Mucosa of rectum (tissue), 2 donors: Measurements from ENCODE around the gene NIN.

ENCODE experiments used
- H3K27ac ChIP-seq, 2 donors: one replicate each; pipeline ENCODE4 v1.7.0; 2013; ENCODE audit warnings: inconsistent platforms in 2 of 2, low read depth in 2 of 2, low read length in 2 of 2
- H3K27me3 ChIP-seq, 2 donors: one replicate each; pipeline ENCODE4 v1.7.0; 2013; ENCODE audit warnings: low read length in 2 of 2; ENCODE audit not compliant: control insufficient read depth in 2 of 2, insufficient read depth in 2 of 2
- H3K36me3 ChIP-seq, 2 donors: one replicate each; pipeline ENCODE4 v1.7.0; 2013; ENCODE audit warnings: low read length in 2 of 2; ENCODE audit not compliant: control insufficient read depth in 2 of 2, insufficient read depth in 2 of 2
- H3K4me1 ChIP-seq, 2 donors: one replicate each; pipeline ENCODE4 v1.7.0; 2013; ENCODE audit warnings: low read length in 2 of 2, mild to moderate bottlenecking in 1 of 2; ENCODE audit not compliant: control insufficient read depth in 2 of 2, insufficient read depth in 2 of 2
- H3K4me3 ChIP-seq, 2 donors: one replicate each; pipeline ENCODE4 v1.7.0; 2013; ENCODE audit warnings: low read length in 2 of 2
- H3K9ac ChIP-seq, 2 donors: one replicate each; pipeline ENCODE4 v1.7.0; 2013; ENCODE audit warnings: low read length in 2 of 2, low read depth in 1 of 2, mild to moderate bottlenecking in 1 of 2
- H3K9me3 ChIP-seq, 2 donors: one replicate each; pipeline ENCODE4 v1.7.0; 2013; ENCODE audit warnings: low read length in 2 of 2; ENCODE audit not compliant: control insufficient read depth in 2 of 2
- donor health status: healthy.
- donor health status: Normal muscosa, but diverticular disease.

The NIN gene

GRCh38 chr14:50766338-50766886, 64.5 kb downstream of the NIN start:
- Histone ChIP-seq H3K27me3 (no peaks in the 10 kb centered on the region), H3K36me3 (peaks cover 54 to 69% of the 10 kb centered on the region in 2 donors), H3K9me3 (no peaks in the 10 kb centered on the region), H3K27ac (no peak overlapping the region), H3K9ac (no peak overlapping the region), H3K4me3 (no peak overlapping the region), H3K4me1 (no peaks in the 10 kb centered on the region)

GRCh38 chr14:50763382-50764007, 67.5 kb downstream of the NIN start:
- Histone ChIP-seq H3K36me3 (peaks cover 42 to 66% of the 10 kb centered on the region in 2 donors), H3K4me1 (no peaks in the 10 kb centered on the region)

GRCh38 chr14:50762931-50763300, 68.0 kb downstream of the NIN start:
- no peak overlapping the region for H3K4me3 ChIP-seq
- H3K36me3 ChIP-seq: peaks cover 45 to 68% of the 10 kb centered on the region in 2 donors
- H3K27ac ChIP-seq: peak overlapping the region in 1 of 2 donors; percentile 21
- H3K9me3 ChIP-seq: no peaks in the 10 kb centered on the region
- H3K4me1 ChIP-seq: no peaks in the 10 kb centered on the region
- no peaks in the 10 kb centered on the region for H3K27me3 ChIP-seq
- no peak overlapping the region for H3K9ac ChIP-seq

More at GRCh38 chr14:50763382-50764007, 67.5 kb downstream of the NIN start:
- Histone ChIP-seq H3K9me3 (no peaks in the 10 kb centered on the region), H3K27ac (peak overlapping the region in 1 of 2 donors; percentile 21), H3K9ac (no peak overlapping the region), H3K27me3 (no peaks in the 10 kb centered on the region), H3K4me3 (no peak overlapping the region)

GRCh38 chr14:50762001-50762930, 68.7 kb downstream of the NIN start:
- no peaks in the 10 kb centered on the region for H3K27me3 ChIP-seq
- no peak overlapping the region for H3K9ac ChIP-seq
- H3K9me3 ChIP-seq: no peaks in the 10 kb centered on the region
- no peak overlapping the region for H3K27ac ChIP-seq
- no peak overlapping the region for H3K4me3 ChIP-seq
- H3K36me3 ChIP-seq: peaks cover 49 to 74% of the 10 kb centered on the region in 2 donors
- H3K4me1 ChIP-seq: no peaks in the 10 kb centered on the region

- H3K9me3 ChIP-seq: no peaks in the 10 kb centered on the region
- H3K27ac ChIP-seq: no peak overlapping the region
- H3K27me3 ChIP-seq: no peaks in the 10 kb centered on the region
- no peak overlapping the region for H3K9ac ChIP-seq
- no peaks in the 10 kb centered on the region for H3K4me1 ChIP-seq
- no peak overlapping the region for H3K4me3 ChIP-seq
- peaks cover 47 to 72% of the 10 kb centered on the region in 2 donors for H3K36me3 ChIP-seq
These were observed 71.0 kb downstream of the NIN start for GRCh38 chr14:50759800-50760543.

- no peak overlapping the region for H3K4me3 ChIP-seq
- no peak overlapping the region for H3K27ac ChIP-seq
- H3K9ac ChIP-seq: no peak overlapping the region
- no peaks in the 10 kb centered on the region for H3K4me1 ChIP-seq
- no peaks in the 10 kb centered on the region for H3K9me3 ChIP-seq
- no peaks in the 10 kb centered on the region for H3K27me3 ChIP-seq
- H3K36me3 ChIP-seq: peaks cover 49 to 71% of the 10 kb centered on the region in 2 donors
These were observed 72.0 kb downstream of the NIN start for GRCh38 chr14:50758945-50759344.

GRCh38 chr14:50758305-50758704, 72.7 kb downstream of the NIN start:
- no peak overlapping the region for H3K4me3 ChIP-seq
- no peak overlapping the region for H3K9ac ChIP-seq
- H3K36me3 ChIP-seq: peaks cover 49 to 66% of the 10 kb centered on the region in 2 donors

GRCh38 chr14:50757702-50758101, 73.3 kb downstream of the NIN start:
- peaks cover 44 to 61% of the 10 kb centered on the region in 2 donors for H3K36me3 ChIP-seq
- H3K27ac ChIP-seq: no peak overlapping the region

More at GRCh38 chr14:50758305-50758704, 72.7 kb downstream of the NIN start:
- H3K9me3 ChIP-seq: no peaks in the 10 kb centered on the region
- H3K27me3 ChIP-seq: no peaks in the 10 kb centered on the region
- H3K27ac ChIP-seq: no peak overlapping the region
- no peaks in the 10 kb centered on the region for H3K4me1 ChIP-seq

GRCh38 chr14:50756300-50756699, 74.7 kb downstream of the NIN start:
- no peaks in the 10 kb centered on the region for H3K4me1 ChIP-seq
- H3K9me3 ChIP-seq: no peaks in the 10 kb centered on the region
- H3K9ac ChIP-seq: no peak overlapping the region
- H3K36me3 ChIP-seq: peaks cover 42 to 59% of the 10 kb centered on the region in 2 donors
- H3K27me3 ChIP-seq: no peaks in the 10 kb centered on the region
- no peak overlapping the region for H3K4me3 ChIP-seq
- no peak overlapping the region for H3K27ac ChIP-seq

More at GRCh38 chr14:50757702-50758101, 73.3 kb downstream of the NIN start:
- Histone ChIP-seq H3K9ac (no peak overlapping the region), H3K9me3 (no peaks in the 10 kb centered on the region), H3K27me3 (no peaks in the 10 kb centered on the region), H3K4me1 (no peaks in the 10 kb centered on the region), H3K4me3 (no peak overlapping the region)
